HCT116 (cell line): ENCODE measurements around the gene CUL9.

ENCODE experiments used
- JUND ChIP-seq: IDR thresholded peaks from 2 replicates; pipeline ENCODE4 v1.6.1; 2012
- POLR2AphosphoS5 ChIP-seq: IDR thresholded peaks from 2 replicates; pipeline ENCODE4 v1.6.1; 2011; ENCODE audit warnings: mild to moderate bottlenecking, low read depth, low read length, moderate library complexity
- TF ChIP-seq, protein P1 (sequence below), 3 experiments: fragments of 200-600 bp in 1 of 3; sonication (generic) in 1 of 3; IDR thresholded peaks in 2 of 3; conservative IDR thresholded peaks in 1 of 3; 2 replicates each; pipeline ENCODE4 v1.5.1; 2012 to 2017; ENCODE audit warnings: low read depth in 2 of 3, low read length in 2 of 3, antibody characterized with exemption in 1 of 3, borderline replicate concordance in 1 of 3, control low read depth in 1 of 3, mild to moderate bottlenecking in 1 of 3, mixed read lengths in 1 of 3, mixed run types in 1 of 3, moderate library complexity in 1 of 3; ENCODE audit not compliant: insufficient read depth in 1 of 3

DNA sequence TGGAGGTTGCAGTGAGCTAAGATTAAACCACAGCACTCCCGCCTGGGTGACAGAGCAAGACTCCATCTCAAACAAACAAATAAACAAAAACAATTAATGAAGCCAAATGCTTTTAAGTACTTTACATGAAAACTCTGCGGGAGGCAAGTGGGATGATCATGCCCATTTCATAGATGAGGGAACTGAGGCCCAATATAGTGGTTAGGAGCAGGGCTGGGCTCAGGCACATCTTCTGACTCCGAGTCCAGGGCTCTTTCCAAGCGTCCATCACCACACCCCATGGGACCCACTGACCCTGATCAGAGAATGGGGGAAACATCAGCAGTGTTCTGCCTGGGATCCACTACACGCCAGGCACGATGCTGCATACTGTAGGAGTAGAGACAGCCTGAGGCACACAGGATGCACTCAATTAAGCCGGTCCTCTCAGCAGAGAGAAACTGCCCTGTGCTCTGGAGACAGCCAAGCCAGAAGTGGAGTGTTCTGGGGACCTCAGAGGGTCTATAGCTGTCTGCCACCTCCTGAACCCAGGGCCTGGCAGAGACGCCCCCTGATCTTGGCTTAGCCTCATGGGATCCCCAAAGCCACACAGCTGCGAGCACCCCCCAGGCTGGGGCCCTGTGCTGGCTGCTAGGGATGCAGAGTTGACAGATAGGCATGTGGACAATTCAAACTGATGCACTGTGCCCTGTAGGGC, 74.8 kb downstream of the CUL9 start:
- TF ChIP-seq POLR2AphosphoS5 = no peak
- TF ChIP-seq, protein P1, sequence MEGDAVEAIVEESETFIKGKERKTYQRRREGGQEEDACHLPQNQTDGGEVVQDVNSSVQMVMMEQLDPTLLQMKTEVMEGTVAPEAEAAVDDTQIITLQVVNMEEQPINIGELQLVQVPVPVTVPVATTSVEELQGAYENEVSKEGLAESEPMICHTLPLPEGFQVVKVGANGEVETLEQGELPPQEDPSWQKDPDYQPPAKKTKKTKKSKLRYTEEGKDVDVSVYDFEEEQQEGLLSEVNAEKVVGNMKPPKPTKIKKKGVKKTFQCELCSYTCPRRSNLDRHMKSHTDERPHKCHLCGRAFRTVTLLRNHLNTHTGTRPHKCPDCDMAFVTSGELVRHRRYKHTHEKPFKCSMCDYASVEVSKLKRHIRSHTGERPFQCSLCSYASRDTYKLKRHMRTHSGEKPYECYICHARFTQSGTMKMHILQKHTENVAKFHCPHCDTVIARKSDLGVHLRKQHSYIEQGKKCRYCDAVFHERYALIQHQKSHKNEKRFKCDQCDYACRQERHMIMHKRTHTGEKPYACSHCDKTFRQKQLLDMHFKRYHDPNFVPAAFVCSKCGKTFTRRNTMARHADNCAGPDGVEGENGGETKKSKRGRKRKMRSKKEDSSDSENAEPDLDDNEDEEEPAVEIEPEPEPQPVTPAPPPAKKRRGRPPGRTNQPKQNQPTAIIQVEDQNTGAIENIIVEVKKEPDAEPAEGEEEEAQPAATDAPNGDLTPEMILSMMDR (IDR thresholded peaks at IDR 0.05 in 2 of 3, conservative IDR thresholded peaks at IDR 0.05 in 1 of 3; ENCODE audit: borderline replicate concordance in 1 of 3, insufficient read depth in 1 of 3, low read depth in 2 of 3, low read length in 2 of 3) = no peak
- TF ChIP-seq JUND = no peak
